CD14-positive monocyte (primary cell): ENCODE measurements around the gene CD151. TPM values are rescaled to one million over a fixed set of nuclear protein-coding genes. Genes with fewer than 3 reads are reported as not detected.

Experiments
- DNase-seq, 3 donors: peaks; one replicate each; pipeline ENCODE4 v3.0.0-alpha.2; 2011 to 2022
- H2AFZ ChIP-seq: 2 replicates; pipeline ENCODE4 v1.6.0; 2012; ENCODE audit warnings: mild to moderate bottlenecking, low read depth, low read length, inconsistent platforms; ENCODE audit not compliant: insufficient read depth, poor library complexity, severe bottlenecking
- H3K27ac ChIP-seq, 2 donors: 1 replicate in 1 of 2; 2 replicates in 1 of 2; pipeline ENCODE4 v1.5.1; 2012 to 2013; ENCODE audit warnings: low read length in 2 of 2, control low read depth in 1 of 2, inconsistent platforms in 1 of 2, low read depth in 1 of 2, mild to moderate bottlenecking in 1 of 2
- H3K27me3 ChIP-seq, 2 donors: one replicate each; pipeline versions ENCODE4 v1.6.0 to v1.6.1; 2011 to 2013; ENCODE audit warnings: low read length in 2 of 2; ENCODE audit not compliant: control insufficient read depth in 2 of 2, insufficient read depth in 2 of 2
- H3K36me3 ChIP-seq, 2 donors: replicated peaks in 1 of 2; 1 replicate in 1 of 2; 2 replicates in 1 of 2; pipeline versions ENCODE4 v1.5.1 to v1.6.1; 2012 to 2013; ENCODE audit warnings: low read length in 2 of 2, control low read depth in 1 of 2, inconsistent platforms in 1 of 2, mild to moderate bottlenecking in 1 of 2; ENCODE audit not compliant: insufficient read depth in 2 of 2, control insufficient read depth in 1 of 2
- H3K4me1 ChIP-seq, 2 donors: 1 replicate in 1 of 2; 2 replicates in 1 of 2; pipeline versions ENCODE4 v1.5.1 to v1.6.1; 2012 to 2013; ENCODE audit warnings: low read length in 2 of 2, control low read depth in 1 of 2, inconsistent platforms in 1 of 2, mild to moderate bottlenecking in 1 of 2, moderate library complexity in 1 of 2; ENCODE audit not compliant: insufficient read depth in 2 of 2, control insufficient read depth in 1 of 2
- H3K4me2 ChIP-seq: replicated peaks from 2 replicates; pipeline ENCODE3; 2012; ENCODE audit warnings: low read length, moderate library complexity, mild to moderate bottlenecking; ENCODE audit not compliant: poor library complexity, severe bottlenecking; ENCODE audit errors: extremely low read depth
- H3K4me3 ChIP-seq, 3 experiments: fragments of 200-600 bp in 1 of 3; sonication (generic) in 1 of 3; replicated peaks in 1 of 3; 1 replicate in 2 of 3; 2 replicates in 1 of 3; pipeline ENCODE4 v1.5.1; 2011 to 2013; ENCODE audit warnings: low read length in 3 of 3, mild to moderate bottlenecking in 3 of 3, control low read depth in 2 of 3, low read depth in 2 of 3, inconsistent platforms in 1 of 3, moderate library complexity in 1 of 3
- H3K79me2 ChIP-seq: 2 replicates; pipeline ENCODE4 v1.6.0; 2012; ENCODE audit warnings: mild to moderate bottlenecking, control low read depth, inconsistent platforms, low read length, moderate library complexity; ENCODE audit not compliant: insufficient read depth
- H3K9ac ChIP-seq: 2 replicates; pipeline ENCODE4 v1.6.0; 2017; ENCODE audit warnings: low read length, mild to moderate bottlenecking; ENCODE audit not compliant: insufficient read depth, poor library complexity, severe bottlenecking
- H3K9me3 ChIP-seq, 2 donors: replicated peaks in 1 of 2; 1 replicate in 1 of 2; 2 replicates in 1 of 2; pipeline versions ENCODE4 v1.5.1 to v1.6.1; 2012 to 2013; ENCODE audit warnings: low read length in 2 of 2, control low read depth in 1 of 2; ENCODE audit not compliant: control insufficient read depth in 1 of 2, insufficient read depth in 1 of 2
- H4K20me1 ChIP-seq: 2 replicates; pipeline ENCODE4 v1.6.0; 2012; ENCODE audit warnings: mild to moderate bottlenecking, low read length, control low read depth, moderate library complexity; ENCODE audit not compliant: insufficient read depth
- H3K27ac Mint-ChIP-seq, 7 donors: one replicate each; pipeline ENCODE4 v1.8.0; 2020; ENCODE audit warnings: mild to moderate bottlenecking in 7 of 7, mixed read lengths in 7 of 7, moderate library complexity in 6 of 7, inconsistent platforms in 2 of 7
- H3K27me3 Mint-ChIP-seq, 3 donors: one replicate each; pipeline ENCODE4 v1.8.0; 2021 to 2022; ENCODE audit warnings: low read depth in 3 of 3, mild to moderate bottlenecking in 3 of 3, mixed read lengths in 3 of 3, moderate library complexity in 3 of 3, inconsistent platforms in 1 of 3
- H3K36me3 Mint-ChIP-seq, 2 donors: one replicate each; pipeline ENCODE4 v1.8.0; 2020; ENCODE audit warnings: mixed read lengths in 2 of 2, inconsistent platforms in 1 of 2, mild to moderate bottlenecking in 1 of 2
- H3K4me1 Mint-ChIP-seq: one replicate; pipeline ENCODE4 v1.8.0; 2020; ENCODE audit warnings: mild to moderate bottlenecking, mixed read lengths
- H3K4me3 Mint-ChIP-seq, 2 donors: one replicate each; pipeline ENCODE4 v1.8.0; 2020; ENCODE audit warnings: mild to moderate bottlenecking in 2 of 2, mixed read lengths in 2 of 2, moderate library complexity in 1 of 2
- H3K9me3 Mint-ChIP-seq, 7 donors: one replicate each; pipeline ENCODE4 v1.8.0; 2020 to 2022; ENCODE audit warnings: mixed read lengths in 7 of 7, mild to moderate bottlenecking in 6 of 7, moderate library complexity in 6 of 7, inconsistent platforms in 2 of 7
- whole genome bisulfite sequencing: methylation state at CpG from one replicate; pipeline ENCODE4 v1.1.5; 2013; ENCODE audit warnings: missing lambda C conversion rate; ENCODE audit not compliant: insufficient coverage; 5-methylcytosine and 5-hydroxymethylcytosine counted together
- intact Hi-C, 2 donors: fragments of 100-400 bp; cut with micrococcal nuclease; formaldehyde crosslinking; loops; one replicate each; pipeline versions ENCODE4 v1.15.0 to v1.15.1; 2023
- polyA minus RNA-seq: library from RNA; depleted of rRNA, polyadenylated mRNA; stranded (reverse); fragments of >200 nt; gene quantifications from 2 replicates; pipeline ENCODE4 v1.2.3, GENCODE V29; 2012
- polyA plus RNA-seq, 3 donors: library from polyadenylated mRNA; depleted of rRNA in 1 of 3; unstranded in 2 of 3; stranded (reverse) in 1 of 3; fragments of 300-500 nt in 2 of 3; fragments of >200 nt in 1 of 3; fragmentation: Illumina TruSeq in 2 of 3; gene quantifications; 1 replicate in 2 of 3; 2 replicates in 1 of 3; pipeline ENCODE4 v1.2.3, GENCODE V29; 2012 to 2021
- total RNA-seq, 12 experiments: library from RNA in 1 of 12; stranded (reverse) in 1 of 12; fragments of 120-200 nt in 1 of 12; gene quantifications; one replicate each; pipeline ENCODE4 v1.2.4 and lab custom pipeline; 2013 to 2026; ENCODE audit warnings: mixed read lengths in 6 of 12, inconsistent platforms in 1 of 12
- TF ChIP-seq, protein P1 (sequence below): fragments of 200-600 bp; IDR thresholded peaks from one replicate; pipeline ENCODE4 v1.8.0; 2022; ENCODE audit warnings: antibody characterized with exemption, mild to moderate bottlenecking

Gene CD151
- total RNA-seq (2013), result 85.2 TPM
- polyA plus RNA-seq (100 to 1,000 TPM in 1 of 3 donors, 10 to 100 TPM in 2; 18.1 to 200 (median 57.4) TPM), polyA minus RNA-seq (115 and 136 TPM in 2 replicates), total RNA-seq (lab: John Stamatoyannopoulos, UW) (19.5 to 75.6 (median 47.8) reads per million in 11 experiments)

DNA sequence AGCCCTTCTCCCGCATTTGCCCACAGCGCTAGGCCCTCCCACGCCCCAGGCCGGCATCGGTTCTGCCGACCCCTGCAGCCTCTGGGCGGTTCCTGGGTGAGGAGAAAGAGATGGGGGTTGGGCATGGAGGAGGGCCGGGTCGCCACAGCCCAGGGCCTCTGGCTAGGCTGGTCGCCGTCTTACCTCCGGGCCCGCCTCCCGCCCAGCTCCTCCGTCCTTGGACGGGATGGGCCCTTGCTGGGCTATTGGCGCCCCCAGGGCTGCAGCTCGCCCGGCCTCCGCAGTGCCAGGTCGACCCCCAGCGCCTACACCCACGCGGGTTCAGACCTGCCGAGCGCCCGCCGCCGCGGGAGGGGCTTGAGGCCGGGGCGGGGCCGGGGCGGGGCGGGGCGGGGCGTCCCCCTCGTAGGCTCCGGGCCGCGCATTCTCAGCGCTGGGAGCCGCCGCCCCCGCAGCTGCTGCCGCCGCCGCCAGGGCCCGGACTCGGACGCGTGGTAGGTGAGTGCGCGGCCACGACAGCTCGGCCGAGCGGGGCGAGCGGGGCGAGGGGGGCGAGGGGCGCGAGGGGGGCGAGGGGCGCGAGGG, at the start of gene CD151:
CD151 (plus strand) TSS at position 424 of the 585 bp plus-strand sequence. CDS start 3,118 bp downstream, outside the sequence.
- intact Hi-C loops, result no loop called here
- H3K9ac ChIP-seq, result peak within 1 kb of the TSS; percentile 66
- no peaks in the 10 kb centered on the region for H3K9me3 ChIP-seq
- TF ChIP-seq, protein P1, sequence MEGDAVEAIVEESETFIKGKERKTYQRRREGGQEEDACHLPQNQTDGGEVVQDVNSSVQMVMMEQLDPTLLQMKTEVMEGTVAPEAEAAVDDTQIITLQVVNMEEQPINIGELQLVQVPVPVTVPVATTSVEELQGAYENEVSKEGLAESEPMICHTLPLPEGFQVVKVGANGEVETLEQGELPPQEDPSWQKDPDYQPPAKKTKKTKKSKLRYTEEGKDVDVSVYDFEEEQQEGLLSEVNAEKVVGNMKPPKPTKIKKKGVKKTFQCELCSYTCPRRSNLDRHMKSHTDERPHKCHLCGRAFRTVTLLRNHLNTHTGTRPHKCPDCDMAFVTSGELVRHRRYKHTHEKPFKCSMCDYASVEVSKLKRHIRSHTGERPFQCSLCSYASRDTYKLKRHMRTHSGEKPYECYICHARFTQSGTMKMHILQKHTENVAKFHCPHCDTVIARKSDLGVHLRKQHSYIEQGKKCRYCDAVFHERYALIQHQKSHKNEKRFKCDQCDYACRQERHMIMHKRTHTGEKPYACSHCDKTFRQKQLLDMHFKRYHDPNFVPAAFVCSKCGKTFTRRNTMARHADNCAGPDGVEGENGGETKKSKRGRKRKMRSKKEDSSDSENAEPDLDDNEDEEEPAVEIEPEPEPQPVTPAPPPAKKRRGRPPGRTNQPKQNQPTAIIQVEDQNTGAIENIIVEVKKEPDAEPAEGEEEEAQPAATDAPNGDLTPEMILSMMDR, result no peak
- Mint-ChIP-seq H3K4me1 (peaks cover 64% of the 10 kb centered on the region), H3K4me3 (peak within 1 kb of the TSS; percentile 84 to 87), H3K36me3 (peaks cover 18 to 21% of the 10 kb centered on the region in 2 donors), H3K27ac (peak within 1 kb of the TSS; percentile 63 to 95 (median 86)), H3K27me3 (peaks cover 38 to 74% (median 45%) of the 10 kb centered on the region in 3 donors), H3K9me3 (peaks cover 0 to 21% (median 3%) of the 10 kb centered on the region in 7 donors)
- peak within 1 kb of the TSS; percentile 91 for H3K4me2 ChIP-seq
- peak within 1 kb of the TSS; percentile 41 for H2AFZ ChIP-seq
- WGBS, result 2% methylated on average over 46 of the region's 67 CpGs
- H3K36me3 ChIP-seq, result peaks cover 14 to 16% of the 10 kb centered on the region in 2 donors
- DNase-seq, result peak in 2 of 3 donors; percentile 41 to 47
- H3K27me3 ChIP-seq, result peaks cover 10 to 58% of the 10 kb centered on the region in 2 donors
- H3K79me2 ChIP-seq, result peaks cover 21% of the 10 kb centered on the region
- H3K27ac ChIP-seq, result peak within 1 kb of the TSS in 1 of 2 donors; percentile 71
- peak within 1 kb of the TSS; percentile 47 to 85 (median 56) for H3K4me3 ChIP-seq
- H3K4me1 ChIP-seq, result peaks cover 70 to 73% of the 10 kb centered on the region in 2 donors
- peaks cover 65% of the 10 kb centered on the region for H4K20me1 ChIP-seq

DNA sequence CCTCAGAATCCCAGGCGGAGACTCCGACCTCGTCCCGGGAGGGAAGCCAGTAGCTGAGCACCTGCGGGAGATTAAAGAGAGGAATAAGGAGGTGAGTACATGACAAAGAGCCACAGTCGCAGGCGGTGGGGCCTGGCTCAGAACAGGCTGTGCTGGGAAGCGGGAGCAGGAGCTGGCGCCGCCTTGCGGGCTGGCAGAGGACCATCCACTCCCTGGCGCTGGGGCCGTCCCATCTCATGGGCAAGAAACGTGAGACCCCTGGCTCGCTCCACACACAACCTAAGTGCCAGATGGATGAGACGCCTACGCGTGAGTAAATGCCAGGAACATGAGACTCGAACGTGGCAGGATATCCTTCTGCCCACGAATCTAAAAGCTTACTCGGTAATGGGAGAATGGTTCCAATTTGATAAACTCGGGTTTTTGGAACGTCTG, 49.2 kb upstream of the CD151 start:
- intact Hi-C loops, result no loop called here
- H3K4me3 Mint-ChIP-seq, result no peak overlapping the region

More for the DNA sequence above, 49.2 kb upstream of the CD151 start:
- peaks cover 7% of the 10 kb centered on the region for H3K79me2 ChIP-seq
- Mint-ChIP-seq H3K4me1 (peaks cover 14% of the 10 kb centered on the region), H3K36me3 (peaks cover 9 to 15% of the 10 kb centered on the region in 2 donors), H3K27me3 (peaks cover 4 to 29% (median 8%) of the 10 kb centered on the region in 3 donors), H3K27ac (no peak overlapping the region), H3K9me3 (peaks cover 0 to 2% (median 0%) of the 10 kb centered on the region in 7 donors)
- no peaks in the 10 kb centered on the region for H3K9me3 ChIP-seq
- H3K4me1 ChIP-seq, result peaks cover 5 to 7% of the 10 kb centered on the region in 2 donors
- no peak overlapping the region for H2AFZ ChIP-seq
- no peak overlapping the region for H3K4me2 ChIP-seq
- DNase-seq, result peak in 1 of 3 donors; percentile 33
- no peak overlapping the region for H3K4me3 ChIP-seq
- no peak overlapping the region for H3K9ac ChIP-seq
- peaks cover 5% of the 10 kb centered on the region for H4K20me1 ChIP-seq
- peaks cover 0 to 10% of the 10 kb centered on the region in 2 donors for H3K27me3 ChIP-seq
- peaks cover 0 to 8% of the 10 kb centered on the region in 2 donors for H3K36me3 ChIP-seq
- no peak overlapping the region for H3K27ac ChIP-seq
- WGBS, result 46% methylated on average over 18 of the region's 24 CpGs
- TF ChIP-seq, protein P1, result no peak
